GM13976 (cell line): Measurements from ENCODE around the gene PHACTR4.
"Not testable (repeated sequence)": the region's sequence is repeated elsewhere in the genome, so short reads cannot be mapped to it uniquely, and the experiment has no call there.

ENCODE experiments used
- DNase-seq: peaks from one replicate; pipeline ENCODE4 v3.0.0; 2012; ENCODE audit warnings: low spot score
- in situ Hi-C: fragments of 300-500 bp; cut with MboI; formaldehyde crosslinking; loops from one replicate; pipeline ENCODE4 v1.12.0; 2022; ENCODE audit warnings: low sequenced_read_pairs, mixed read lengths, inconsistent platforms; ENCODE audit not compliant: unreplicated experiment
- TF ChIP-seq, protein P1 (sequence below): IDR thresholded peaks from 2 replicates; pipeline ENCODE4 v1.5.1; 2012; ENCODE audit warnings: borderline replicate concordance, mild to moderate bottlenecking; ENCODE audit not compliant: insufficient read depth; ENCODE audit errors: extremely low read depth, missing control alignments, control extremely low read depth

The PHACTR4 gene

GRCh38 chr1:28512058-28512611 lies 142.6 kb downstream of the PHACTR4 start:
- DNase-seq, result no peak
- TF ChIP-seq, protein P1, sequence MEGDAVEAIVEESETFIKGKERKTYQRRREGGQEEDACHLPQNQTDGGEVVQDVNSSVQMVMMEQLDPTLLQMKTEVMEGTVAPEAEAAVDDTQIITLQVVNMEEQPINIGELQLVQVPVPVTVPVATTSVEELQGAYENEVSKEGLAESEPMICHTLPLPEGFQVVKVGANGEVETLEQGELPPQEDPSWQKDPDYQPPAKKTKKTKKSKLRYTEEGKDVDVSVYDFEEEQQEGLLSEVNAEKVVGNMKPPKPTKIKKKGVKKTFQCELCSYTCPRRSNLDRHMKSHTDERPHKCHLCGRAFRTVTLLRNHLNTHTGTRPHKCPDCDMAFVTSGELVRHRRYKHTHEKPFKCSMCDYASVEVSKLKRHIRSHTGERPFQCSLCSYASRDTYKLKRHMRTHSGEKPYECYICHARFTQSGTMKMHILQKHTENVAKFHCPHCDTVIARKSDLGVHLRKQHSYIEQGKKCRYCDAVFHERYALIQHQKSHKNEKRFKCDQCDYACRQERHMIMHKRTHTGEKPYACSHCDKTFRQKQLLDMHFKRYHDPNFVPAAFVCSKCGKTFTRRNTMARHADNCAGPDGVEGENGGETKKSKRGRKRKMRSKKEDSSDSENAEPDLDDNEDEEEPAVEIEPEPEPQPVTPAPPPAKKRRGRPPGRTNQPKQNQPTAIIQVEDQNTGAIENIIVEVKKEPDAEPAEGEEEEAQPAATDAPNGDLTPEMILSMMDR, result no peak
- in situ Hi-C loops, result loop anchor here (10.0 kb wide), 1 partner anchor 107 kb away; no protein-coding TSS in a partner anchor

GRCh38 chr1:28514445-28514933 lies 144.9 kb downstream of the PHACTR4 start:
- DNase-seq, result not testable (repeated sequence)
- in situ Hi-C loops, result loop anchor here (10.0 kb wide), 1 partner anchor 110 kb away; no protein-coding TSS in a partner anchor

DNA sequence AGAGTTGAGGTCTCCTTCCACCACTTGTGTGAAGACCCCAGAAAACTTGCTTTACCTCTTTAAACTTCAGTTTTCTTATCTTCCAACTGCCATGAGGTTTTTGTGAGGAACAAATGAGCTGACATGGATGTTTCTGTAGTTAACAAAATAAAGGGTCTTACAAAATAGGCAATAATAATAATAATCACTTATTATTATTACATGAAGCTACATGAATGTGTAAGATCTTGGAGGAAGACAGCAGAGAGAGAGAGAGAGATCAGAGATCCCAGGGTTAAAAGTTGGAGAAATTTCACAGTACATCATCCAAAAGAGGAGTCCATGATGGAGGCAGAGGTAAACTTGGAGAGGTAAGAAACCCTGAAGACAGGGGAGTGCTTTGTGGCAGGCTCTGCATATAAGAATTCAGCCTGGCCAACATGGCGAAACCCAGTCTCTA lies 147.0 kb downstream of the PHACTR4 start:
- TF ChIP-seq, protein P1, result no peak
- in situ Hi-C loops, result loop anchor here (5.0 to 10.0 kb wide), 2 partner anchors 86 to 112 kb away; no protein-coding TSS in a partner anchor
- DNase-seq, result no peak

- DNase-seq, result no peak
- in situ Hi-C loops, result loop anchor here (5.0 to 10.0 kb wide), 2 partner anchors 85 to 113 kb away; no protein-coding TSS in a partner anchor
- TF ChIP-seq, protein P1, result no peak
Observed at GRCh38 chr1:28517649-28517999, 148.1 kb downstream of the PHACTR4 start.

- TF ChIP-seq, protein P1, result peak; percentile 96
- in situ Hi-C loops, result loop anchor here (5.0 to 10.0 kb wide), 2 partner anchors 84 to 113 kb away; no protein-coding TSS in a partner anchor
- DNase-seq, result peak; percentile 90
Observed at GRCh38 chr1:28518000-28518744, 148.6 kb downstream of the PHACTR4 start.

- TF ChIP-seq, protein P1, result no peak
- DNase-seq, result peak; percentile 69
- in situ Hi-C loops, result loop anchor here (5.0 to 10.0 kb wide), 2 partner anchors 83 to 114 kb away; no protein-coding TSS in a partner anchor
Observed at GRCh38 chr1:28518745-28519341, 149.3 kb downstream of the PHACTR4 start.
